ENCODE measurements around the gene SYDE1.

The SYDE1 gene

DNA sequence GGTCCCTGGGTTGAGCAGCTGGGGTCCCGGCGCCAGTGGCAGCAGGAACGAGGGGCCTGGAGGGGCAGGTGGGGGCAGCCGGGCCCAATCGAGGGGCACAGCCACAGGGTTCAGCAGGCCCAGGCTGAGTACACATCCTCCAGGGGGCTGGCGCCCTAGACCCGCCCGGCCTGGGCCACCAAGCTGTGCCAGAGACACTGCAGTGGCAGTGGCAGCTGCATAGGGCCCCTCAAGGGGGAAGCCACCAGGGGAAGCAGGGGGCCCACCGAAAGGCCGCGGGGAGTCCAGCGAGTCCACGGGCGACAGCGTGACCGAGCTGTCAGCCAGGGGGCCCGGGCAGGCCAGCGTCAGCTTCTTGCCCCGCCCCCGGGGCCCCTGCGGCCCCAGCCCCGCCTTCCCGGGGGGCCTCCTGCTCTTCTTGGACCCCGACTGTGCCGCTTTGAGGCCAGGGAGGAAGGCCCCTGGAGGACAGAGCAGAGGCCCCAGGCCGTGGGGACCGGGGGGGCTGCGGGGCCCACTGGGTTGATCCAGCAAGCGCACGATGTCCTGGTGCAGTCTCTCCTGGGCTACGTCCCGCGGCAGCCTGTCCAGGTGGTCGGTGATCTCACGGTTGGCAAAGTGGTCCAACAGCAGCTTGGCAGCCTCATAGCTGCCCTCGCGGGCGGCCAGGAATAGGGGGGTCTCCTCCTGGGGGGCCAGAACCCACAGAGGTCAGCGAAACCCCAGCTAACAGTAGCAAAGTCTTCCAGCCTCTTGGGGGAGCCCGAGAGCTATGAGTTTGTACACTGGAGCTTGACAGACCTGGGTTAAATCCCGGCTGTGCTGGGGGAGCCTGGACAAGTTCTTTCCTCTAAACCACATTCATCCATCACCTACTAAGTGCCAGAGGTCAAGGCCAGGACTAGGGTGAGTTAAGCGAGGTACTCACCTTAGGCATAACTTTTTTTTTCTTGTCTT lies 54.1 kb downstream of the SYDE1 start:
- Histone ChIP-seq H2AFZ (no peak overlapping the region), H3K27me3 (ENCODE audit: control insufficient read depth, insufficient read depth, low read length) (no peaks in the 10 kb centered on the region), H3K36me3 (ENCODE audit: control insufficient read depth, insufficient read depth, low read length) (peaks cover 2% of the 10 kb centered on the region), H3K4me1 (no peaks in the 10 kb centered on the region), H3K27ac (no peak overlapping the region), H3K4me2 (ENCODE audit: low read length) (no peak overlapping the region), H3K79me2 (no peaks in the 10 kb centered on the region), H3K9ac (no peak overlapping the region), H3K4me3 (ENCODE audit: low read depth, low read length) (no peak overlapping the region), H3K9me3 (ENCODE audit: control insufficient read depth, low read length) (no peaks in the 10 kb centered on the region)
- peak; percentile 41 for TF ChIP-seq CTCF (IDR thresholded peaks at IDR 0.05)

All from parathyroid adenoma (tissue), 2 donors.